Neural cell (in vitro differentiated cells): Measurements from ENCODE around the gene TBC1D30.

Experiments used
- EZH2 ChIP-seq: fragments of 200-600, 300-800 bp; shearing (Covaris generic), sonication (generic); IDR thresholded peaks from 2 replicates; pipeline ENCODE4 v1.6.1; 2014; ENCODE audit warnings: antibody characterized with exemption, low read length, borderline replicate concordance, mild to moderate bottlenecking; ENCODE audit not compliant: insufficient read depth, poor library complexity, severe bottlenecking
- SMC3 ChIP-seq: fragments of 450-650 bp; conservative IDR thresholded peaks from 2 replicates; pipeline ENCODE4 v1.6.1; 2014; ENCODE audit warnings: antibody characterized with exemption, mild to moderate bottlenecking, moderate library complexity; ENCODE audit not compliant: poor library complexity
- TF ChIP-seq, protein P1 (sequence below): fragments of 450-650 bp; IDR thresholded peaks from 2 replicates; pipeline ENCODE4 v1.5.1; 2014; ENCODE audit warnings: antibody characterized with exemption, mild to moderate bottlenecking, moderate library complexity; ENCODE audit not compliant: poor library complexity, severe bottlenecking

DNA sequence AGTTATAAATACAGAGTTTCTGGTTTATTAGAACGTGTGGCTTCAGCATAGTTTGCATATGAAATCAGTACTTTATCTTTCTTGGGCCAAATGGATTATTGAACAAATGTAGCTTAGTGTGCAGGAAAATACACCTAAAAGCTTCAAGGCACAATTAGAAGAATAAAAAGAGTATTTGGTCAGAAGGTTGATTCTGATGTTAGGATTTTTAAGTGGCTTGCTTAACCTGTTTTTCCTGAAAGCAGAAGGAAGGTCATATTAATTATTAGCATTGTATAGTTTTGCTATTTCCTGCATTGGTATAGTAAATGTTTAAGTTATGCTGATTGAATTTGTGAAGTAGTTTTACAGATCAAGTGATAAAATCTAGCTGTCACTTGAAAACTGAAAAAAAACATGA lies 34.3 kb upstream of the TBC1D30 start:
- TF ChIP-seq, protein P1, sequence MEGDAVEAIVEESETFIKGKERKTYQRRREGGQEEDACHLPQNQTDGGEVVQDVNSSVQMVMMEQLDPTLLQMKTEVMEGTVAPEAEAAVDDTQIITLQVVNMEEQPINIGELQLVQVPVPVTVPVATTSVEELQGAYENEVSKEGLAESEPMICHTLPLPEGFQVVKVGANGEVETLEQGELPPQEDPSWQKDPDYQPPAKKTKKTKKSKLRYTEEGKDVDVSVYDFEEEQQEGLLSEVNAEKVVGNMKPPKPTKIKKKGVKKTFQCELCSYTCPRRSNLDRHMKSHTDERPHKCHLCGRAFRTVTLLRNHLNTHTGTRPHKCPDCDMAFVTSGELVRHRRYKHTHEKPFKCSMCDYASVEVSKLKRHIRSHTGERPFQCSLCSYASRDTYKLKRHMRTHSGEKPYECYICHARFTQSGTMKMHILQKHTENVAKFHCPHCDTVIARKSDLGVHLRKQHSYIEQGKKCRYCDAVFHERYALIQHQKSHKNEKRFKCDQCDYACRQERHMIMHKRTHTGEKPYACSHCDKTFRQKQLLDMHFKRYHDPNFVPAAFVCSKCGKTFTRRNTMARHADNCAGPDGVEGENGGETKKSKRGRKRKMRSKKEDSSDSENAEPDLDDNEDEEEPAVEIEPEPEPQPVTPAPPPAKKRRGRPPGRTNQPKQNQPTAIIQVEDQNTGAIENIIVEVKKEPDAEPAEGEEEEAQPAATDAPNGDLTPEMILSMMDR = no peak
- TF ChIP-seq EZH2 = no peak
- TF ChIP-seq SMC3 = no peak
